ENCODE measurements around the gene NDUFB1. TPM values are rescaled to one million over a fixed set of nuclear protein-coding genes. Genes with fewer than 3 reads are reported as not detected.
A peak's percentile ranks its signal among the peaks of the same experiment; 100 is the strongest.

NDUFB1 gene
- total RNA-seq (10 to 100 TPM; 40.1 to 81.1 (median 75.0) TPM), total RNA-seq (13.7 to 39.8 (median 30.1) reads per million in 29 experiments)
- 153 TPM for total RNA-seq (2013)

DNA sequence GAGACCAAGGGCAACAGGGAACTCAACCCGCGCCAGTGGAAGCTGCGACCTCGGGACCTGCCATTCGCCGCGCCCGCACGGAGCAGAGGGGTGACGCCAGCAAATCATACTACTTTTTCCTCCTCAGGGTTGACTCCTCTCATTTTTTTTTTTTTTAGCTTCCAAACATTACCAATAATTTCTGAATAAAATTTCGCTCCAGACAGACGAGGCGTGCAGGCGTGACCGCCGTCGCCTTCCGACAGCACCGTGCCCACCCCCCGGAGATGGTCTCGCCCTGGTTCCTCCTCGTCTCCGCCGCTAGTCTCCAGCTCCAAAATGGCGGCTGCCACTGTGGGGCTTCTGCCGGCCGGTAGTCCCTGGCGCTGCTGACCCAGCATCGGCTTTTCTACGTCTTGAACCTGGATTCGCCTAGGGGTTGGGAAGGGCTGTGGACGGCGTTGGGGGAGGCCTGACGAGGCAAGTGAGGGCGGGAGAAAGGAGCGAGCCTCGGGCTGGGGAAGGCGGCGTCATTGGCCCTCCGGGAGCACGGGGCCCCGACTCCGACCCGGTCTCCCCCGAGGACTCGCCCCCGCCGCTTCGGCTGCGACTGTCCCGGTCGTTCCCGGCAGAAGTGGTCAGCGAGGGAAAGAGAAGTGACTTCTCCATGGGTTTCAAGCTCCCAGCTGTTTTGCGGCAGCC, at the start of gene NDUFB1, which contains the start of gene CPSF2:
Gene NDUFB1 (minus strand): TSS at position 37 of the 681 bp plus-strand sequence. CDS start 4,069 bp downstream, outside the sequence.
Gene CPSF2 (plus strand): TSS at position 300 of the 681 bp plus-strand sequence. CDS start 9,016 bp downstream, outside the sequence.
- H3K4me1 Mint-ChIP-seq: peaks cover 42 to 52% (median 50%) of the 10 kb centered on the region in 3 donors
- POLR2A ChIA-PET: interaction anchor here (0.6 to 2.1 kb wide), 15 partner anchors 15 to 1857 kb away, joined by 3 to 14 read pairs (median 3); partner anchors contain the start of genes ATXN3 (in 1 of the 2) and TRIP11 (in 1 of the 2)

DNA sequence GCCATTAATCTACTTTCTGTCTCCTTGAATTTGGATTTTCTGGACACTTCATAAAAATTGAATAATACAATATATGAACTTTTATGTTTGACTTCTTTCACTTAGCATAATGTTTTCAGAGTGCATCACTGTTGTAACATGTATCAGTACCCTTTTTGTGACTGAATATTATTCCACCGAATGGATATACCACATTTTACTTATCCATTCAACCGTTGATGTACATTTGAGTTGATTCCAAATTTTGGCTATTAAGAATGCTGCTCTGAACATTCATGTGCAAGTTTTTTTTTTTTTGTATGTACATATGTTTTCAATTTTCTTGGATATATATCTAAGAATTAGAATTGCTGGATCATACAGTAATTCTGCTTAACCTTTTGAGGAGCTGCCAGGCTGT, 43.5 kb upstream of the NDUFB1 start:
- H3K27me3 ChIP-seq (replicated peaks in 1 of 2; ENCODE audit: control insufficient read depth in 2 of 2, extremely low read depth in 1 of 2, insufficient read depth in 2 of 2, low read length in 1 of 2): no peaks in the 10 kb centered on the region
- no peak overlapping the region for H3K27ac ChIP-seq (ENCODE audit: low read length)
- H3K27me3 Mint-ChIP-seq: no peaks in the 10 kb centered on the region
- peaks cover 54% of the 10 kb centered on the region for H3K36me3 Mint-ChIP-seq
- ATAC-seq (replicated peaks in 1 of 4) (no peak), DNase-seq (no peak)
- no peak overlapping the region for H3K27ac Mint-ChIP-seq
- H3K4me1 ChIP-seq (ENCODE audit: control insufficient read depth in 1 of 2, extremely low read depth in 1 of 2, insufficient read depth in 2 of 2, low read length in 2 of 2): no peaks in the 10 kb centered on the region
- no peak overlapping the region for H3K4me3 ChIP-seq (ENCODE audit: control insufficient read depth in 1 of 2, extremely low read depth in 1 of 2, low read length in 1 of 2)
- peaks cover 0 to 37% of the 10 kb centered on the region in 2 donors for H3K36me3 ChIP-seq (ENCODE audit: control insufficient read depth in 2 of 2, extremely low read depth in 1 of 2, insufficient read depth in 1 of 2, low read length in 1 of 2)
- no peak overlapping the region for H3K4me3 Mint-ChIP-seq
- H3K9me3 Mint-ChIP-seq: peaks cover 5 to 15% (median 7%) of the 10 kb centered on the region in 3 donors
- H3K9me3 ChIP-seq: no peaks in the 10 kb centered on the region
- ChIA-PET POLR2A (interaction anchor here in 1 of 2 donors (0.6 kb wide), 1 partner anchor 13 kb away, joined by 3 read pairs; no protein-coding TSS in a partner anchor), CTCF (no interaction called here)
- H3K4me1 Mint-ChIP-seq: no peaks in the 10 kb centered on the region
- no CpG with 5 or more reads among the region's 2 CpGs for WGBS (ENCODE audit: insufficient coverage)

More for the DNA sequence above, at the start of gene NDUFB1, which contains the start of gene CPSF2:
- no peaks in the 10 kb centered on the region for H3K9me3 ChIP-seq
- H3K27ac ChIP-seq (ENCODE audit: low read length): peak within 1 kb of the TSS; percentile 81
- peaks cover 1% of the 10 kb centered on the region for H3K36me3 Mint-ChIP-seq
- peak within 1 kb of the TSS; percentile 66 to 94 for H3K4me3 ChIP-seq (ENCODE audit: control insufficient read depth in 1 of 2, extremely low read depth in 1 of 2, low read length in 1 of 2)
- DNase-seq (peak; percentile 48 to 89 (median 77)), ATAC-seq (replicated peaks in 1 of 4) (peak; percentile 89 to 91 (median 90))
- peak within 1 kb of the TSS; percentile 98 to 99 (median 98) for H3K4me3 Mint-ChIP-seq
- WGBS (ENCODE audit: insufficient coverage): under 1% methylated on average over 55 of the region's 55 CpGs
- H3K27me3 Mint-ChIP-seq: no peaks in the 10 kb centered on the region
- peaks cover 18 to 26% of the 10 kb centered on the region in 2 experiments for H3K4me1 ChIP-seq (ENCODE audit: control insufficient read depth in 1 of 2, extremely low read depth in 1 of 2, insufficient read depth in 2 of 2, low read length in 2 of 2)
- H3K27ac Mint-ChIP-seq: peak within 1 kb of the TSS; percentile 100
- H3K36me3 ChIP-seq (ENCODE audit: control insufficient read depth in 2 of 2, extremely low read depth in 1 of 2, insufficient read depth in 1 of 2, low read length in 1 of 2): peaks cover 0 to 12% of the 10 kb centered on the region in 2 donors
- CTCF ChIA-PET: interaction anchor here (0.6 to 7.3 kb wide), 10 partner anchors 10 to 1364 kb away, joined by 3 to 125 read pairs (median 4); partner anchors contain the start of genes ATXN3 (in 1 of the 2) and TRIP11 (in 1 of the 2)
- no peaks in the 10 kb centered on the region for H3K9me3 Mint-ChIP-seq
- no peaks in the 10 kb centered on the region for H3K27me3 ChIP-seq (replicated peaks in 1 of 2; ENCODE audit: control insufficient read depth in 2 of 2, extremely low read depth in 1 of 2, insufficient read depth in 2 of 2, low read length in 1 of 2)

DNA sequence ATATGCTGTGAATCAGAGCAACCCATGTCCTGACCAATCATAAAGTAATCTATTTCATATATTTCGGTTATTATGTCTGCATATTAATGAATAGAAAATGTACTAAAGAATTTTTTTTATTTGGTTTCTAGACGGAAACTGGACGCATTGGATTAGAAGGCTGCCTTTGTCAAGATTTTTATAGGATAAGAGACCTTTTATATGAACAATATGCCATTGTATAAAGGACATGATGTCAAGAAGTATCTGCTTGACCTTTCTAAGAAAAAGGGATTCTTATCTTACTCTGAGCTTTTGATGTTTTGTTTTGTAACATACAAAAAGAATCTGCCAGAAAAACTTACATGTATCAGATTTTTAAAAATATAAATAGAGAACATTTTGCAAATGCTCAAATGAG, 40.0 kb upstream of the NDUFB1 start:
- H3K27me3 ChIP-seq (replicated peaks in 1 of 2; ENCODE audit: control insufficient read depth in 2 of 2, extremely low read depth in 1 of 2, insufficient read depth in 2 of 2, low read length in 1 of 2): no peaks in the 10 kb centered on the region
- no peak overlapping the region for H3K4me3 Mint-ChIP-seq
- H3K36me3 Mint-ChIP-seq: peaks cover 62% of the 10 kb centered on the region
- no CpG with 5 or more reads among the region's 3 CpGs for WGBS (ENCODE audit: insufficient coverage)
- H3K4me1 Mint-ChIP-seq: peaks cover 0 to 3% (median 0%) of the 10 kb centered on the region in 3 donors
- H3K27ac Mint-ChIP-seq: no peak overlapping the region
- peaks cover 5 to 15% (median 7%) of the 10 kb centered on the region in 3 donors for H3K9me3 Mint-ChIP-seq
- no peak for DNase-seq
- H3K27me3 Mint-ChIP-seq: no peaks in the 10 kb centered on the region
- H3K9me3 ChIP-seq: no peaks in the 10 kb centered on the region
- POLR2A ChIA-PET: no interaction called here
- no peak overlapping the region for H3K27ac ChIP-seq (ENCODE audit: low read length)
- no peak for ATAC-seq (replicated peaks in 1 of 4)
- H3K36me3 ChIP-seq (ENCODE audit: control insufficient read depth in 2 of 2, extremely low read depth in 1 of 2, insufficient read depth in 1 of 2, low read length in 1 of 2): peaks cover 0 to 57% of the 10 kb centered on the region in 2 donors
- no peak overlapping the region for H3K4me3 ChIP-seq (ENCODE audit: control insufficient read depth in 1 of 2, extremely low read depth in 1 of 2, low read length in 1 of 2)
- no peaks in the 10 kb centered on the region for H3K4me1 ChIP-seq (ENCODE audit: control insufficient read depth in 1 of 2, extremely low read depth in 1 of 2, insufficient read depth in 2 of 2, low read length in 2 of 2)
- CTCF ChIA-PET: no interaction called here

DNA sequence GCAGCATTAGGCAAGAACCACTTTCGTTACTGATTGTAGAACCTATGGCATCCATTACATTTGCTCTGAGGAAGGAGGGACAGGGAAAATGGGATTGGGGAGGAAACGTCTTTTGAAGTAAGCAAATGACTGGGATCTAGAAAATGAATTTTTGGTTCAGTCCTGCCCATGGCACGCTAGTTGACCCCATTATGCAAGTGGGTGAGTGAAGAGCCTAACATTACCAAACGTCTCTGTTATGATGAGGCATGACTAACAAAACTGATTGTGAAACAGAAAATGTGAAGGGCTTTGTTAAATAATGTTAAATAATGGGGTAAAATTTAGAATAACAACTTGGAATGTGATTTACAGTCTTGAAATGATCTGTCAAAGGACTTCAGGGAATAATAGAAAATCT, 39.1 kb upstream of the NDUFB1 start:
- Mint-ChIP-seq H3K9me3 (peaks cover 5 to 15% (median 7%) of the 10 kb centered on the region in 3 donors), H3K36me3 (peaks cover 66% of the 10 kb centered on the region), H3K4me3 (no peak overlapping the region), H3K27me3 (no peaks in the 10 kb centered on the region), H3K4me1 (peaks cover 0 to 3% (median 0%) of the 10 kb centered on the region in 3 donors), H3K27ac (peak overlapping the region in 1 of 2 donors; percentile 22)
- Histone ChIP-seq H3K27me3 (replicated peaks in 1 of 2; ENCODE audit: control insufficient read depth in 2 of 2, extremely low read depth in 1 of 2, insufficient read depth in 2 of 2, low read length in 1 of 2) (no peaks in the 10 kb centered on the region), H3K9me3 (no peaks in the 10 kb centered on the region), H3K4me1 (ENCODE audit: control insufficient read depth in 1 of 2, extremely low read depth in 1 of 2, insufficient read depth in 2 of 2, low read length in 2 of 2) (no peaks in the 10 kb centered on the region), H3K27ac (ENCODE audit: low read length) (no peak overlapping the region), H3K36me3 (ENCODE audit: control insufficient read depth in 2 of 2, extremely low read depth in 1 of 2, insufficient read depth in 1 of 2, low read length in 1 of 2) (peaks cover 0 to 64% of the 10 kb centered on the region in 2 donors), H3K4me3 (ENCODE audit: control insufficient read depth in 1 of 2, extremely low read depth in 1 of 2, low read length in 1 of 2) (no peak overlapping the region)
- ChIA-PET POLR2A (no interaction called here), CTCF (no interaction called here)
- DNase-seq (no peak), ATAC-seq (replicated peaks in 1 of 4) (no peak)
- 72% methylated on average over 3 of the region's 4 CpGs for WGBS (ENCODE audit: insufficient coverage)

DNA sequence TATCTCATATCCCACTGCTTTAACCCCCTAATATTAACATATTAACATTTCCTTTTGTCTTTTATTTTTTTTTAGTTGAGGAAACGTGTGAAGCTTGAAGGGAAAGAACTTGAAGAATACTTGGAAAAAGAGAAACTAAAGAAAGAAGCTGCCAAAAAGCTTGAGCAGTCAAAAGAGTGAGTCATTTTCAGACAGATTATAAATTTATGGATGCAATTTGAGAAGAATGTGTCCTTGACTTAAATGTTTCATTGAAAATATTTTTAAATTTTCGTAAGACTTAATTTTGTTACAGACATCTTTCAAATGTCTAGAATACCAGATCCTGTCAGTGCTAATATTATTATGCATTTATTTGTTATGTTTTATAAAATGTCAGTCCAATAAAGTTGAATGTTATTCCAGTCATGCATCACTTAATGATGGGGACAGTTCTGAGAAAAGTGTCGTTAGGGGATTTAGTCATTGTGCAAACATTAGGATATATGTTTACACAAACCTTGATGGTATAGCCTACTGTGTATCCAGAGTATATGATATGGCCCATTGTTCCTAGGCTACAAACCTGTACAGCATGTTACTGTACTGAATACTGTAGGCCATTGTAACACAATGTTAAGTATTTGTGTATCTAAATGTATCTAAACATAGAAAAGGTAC, 32.9 kb upstream of the NDUFB1 start:
- H3K4me3 Mint-ChIP-seq: no peak overlapping the region
- CTCF ChIA-PET: no interaction called here
- Histone ChIP-seq H3K9me3 (no peaks in the 10 kb centered on the region), H3K27me3 (replicated peaks in 1 of 2; ENCODE audit: control insufficient read depth in 2 of 2, extremely low read depth in 1 of 2, insufficient read depth in 2 of 2, low read length in 1 of 2) (no peaks in the 10 kb centered on the region), H3K4me3 (ENCODE audit: control insufficient read depth in 1 of 2, extremely low read depth in 1 of 2, low read length in 1 of 2) (no peak overlapping the region), H3K4me1 (ENCODE audit: control insufficient read depth in 1 of 2, extremely low read depth in 1 of 2, insufficient read depth in 2 of 2, low read length in 2 of 2) (no peaks in the 10 kb centered on the region), H3K27ac (ENCODE audit: low read length) (no peak overlapping the region), H3K36me3 (ENCODE audit: control insufficient read depth in 2 of 2, extremely low read depth in 1 of 2, insufficient read depth in 1 of 2, low read length in 1 of 2) (peaks cover 4 to 51% of the 10 kb centered on the region in 2 donors)
- peaks cover 0 to 3% (median 2%) of the 10 kb centered on the region in 3 donors for H3K4me1 Mint-ChIP-seq
- DNase-seq (no peak), ATAC-seq (replicated peaks in 1 of 4) (no peak)
- H3K9me3 Mint-ChIP-seq: no peaks in the 10 kb centered on the region
- peaks cover 51% of the 10 kb centered on the region for H3K36me3 Mint-ChIP-seq
- POLR2A ChIA-PET: no interaction called here
- H3K27ac Mint-ChIP-seq: no peak overlapping the region
- no CpG with 5 or more reads among the region's 3 CpGs for WGBS (ENCODE audit: insufficient coverage)
- no peaks in the 10 kb centered on the region for H3K27me3 Mint-ChIP-seq

DNA sequence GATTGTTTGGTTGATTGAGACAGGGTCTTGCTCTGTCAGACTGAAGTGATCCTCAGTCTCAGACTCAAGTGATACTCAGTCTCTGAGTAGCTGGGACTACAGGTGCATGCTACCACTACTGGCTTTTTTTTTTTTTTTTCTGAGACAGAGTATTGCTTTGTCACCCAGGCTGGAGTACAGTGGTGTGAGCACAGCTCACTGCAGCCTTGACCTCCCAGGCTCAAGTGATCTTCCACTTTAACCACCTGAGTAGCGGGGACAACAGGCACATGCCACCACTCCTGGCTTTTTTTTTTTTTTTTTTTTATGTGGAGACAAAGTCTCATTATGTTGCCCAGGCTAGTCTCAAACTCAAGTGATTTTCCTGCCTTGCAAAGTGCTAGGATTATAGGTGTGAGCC, 32.1 kb upstream of the NDUFB1 start:
- peaks cover 53% of the 10 kb centered on the region for H3K36me3 Mint-ChIP-seq
- ATAC-seq (replicated peaks in 1 of 4) (no peak), DNase-seq (no peak)
- H3K27me3 Mint-ChIP-seq: no peaks in the 10 kb centered on the region
- Histone ChIP-seq H3K36me3 (ENCODE audit: control insufficient read depth in 2 of 2, extremely low read depth in 1 of 2, insufficient read depth in 1 of 2, low read length in 1 of 2) (peaks cover 4 to 50% of the 10 kb centered on the region in 2 donors), H3K27ac (ENCODE audit: low read length) (no peak overlapping the region), H3K27me3 (replicated peaks in 1 of 2; ENCODE audit: control insufficient read depth in 2 of 2, extremely low read depth in 1 of 2, insufficient read depth in 2 of 2, low read length in 1 of 2) (no peaks in the 10 kb centered on the region), H3K4me1 (ENCODE audit: control insufficient read depth in 1 of 2, extremely low read depth in 1 of 2, insufficient read depth in 2 of 2, low read length in 2 of 2) (no peaks in the 10 kb centered on the region), H3K9me3 (no peaks in the 10 kb centered on the region), H3K4me3 (ENCODE audit: control insufficient read depth in 1 of 2, extremely low read depth in 1 of 2, low read length in 1 of 2) (no peak overlapping the region)
- H3K4me3 Mint-ChIP-seq: no peak overlapping the region
- POLR2A ChIA-PET: interaction anchor here in 1 of 2 donors (0.5 kb wide), 1 partner anchor 32 kb away, joined by 5 read pairs; the partner anchor contains the start of gene CPSF2
- no peak overlapping the region for H3K27ac Mint-ChIP-seq
- WGBS (ENCODE audit: insufficient coverage): no CpG with 5 or more reads among the region's 1 CpG
- H3K4me1 Mint-ChIP-seq: peaks cover 0 to 3% (median 2%) of the 10 kb centered on the region in 3 donors
- no peaks in the 10 kb centered on the region for H3K9me3 Mint-ChIP-seq
- CTCF ChIA-PET: no interaction called here
